H4 (cell line): ENCODE data around the gene TMEM39B. TPM values are rescaled to one million over a fixed set of nuclear protein-coding genes. Genes with fewer than 3 reads are reported as not detected.

Experiments
- total RNA-seq: library from RNA; depleted of rRNA; stranded (reverse); fragments of >200 nt; shearing (Covaris generic); gene quantifications from 2 replicates; pipeline ENCODE4 v1.2.3, GENCODE V29; 2014; rRNA removed

Gene TMEM39B
- total RNA-seq, 1 experiment from 2014 or later, result 10.2 TPM

Other genes starting within 250 kb of the TMEM39B start
- 303 and 310 TPM in 2 replicates for gene PTP4A2, start 134.6 kb upstream of the TMEM39B start, total RNA-seq
- gene KHDRBS1, start 59.1 kb upstream of the TMEM39B start, total RNA-seq, result 67.7 and 75.3 TPM in 2 replicates
- 33.8 and 33.9 TPM in 2 replicates for gene KPNA6, start 35.1 kb downstream of the TMEM39B start, total RNA-seq
- 47.5 and 50.4 TPM in 2 replicates for gene TXLNA, start 106.7 kb downstream of the TMEM39B start, total RNA-seq
- 25.1 and 36.3 TPM in 2 replicates for gene CCDC28B, start 127.7 kb downstream of the TMEM39B start, total RNA-seq
- 2.6 and 4.3 TPM in 2 replicates for gene IQCC, start 132.7 kb downstream of the TMEM39B start, total RNA-seq
- gene DCDC2B, start 136.2 kb downstream of the TMEM39B start, total RNA-seq, result not detected in 2 replicates
- 3.5 and 8.1 TPM in 2 replicates for gene TMEM234, start 149.4 kb downstream of the TMEM39B start, total RNA-seq
- gene EIF3I, start 149.5 kb downstream of the TMEM39B start, total RNA-seq, result 619 and 664 TPM in 2 replicates
- 0.56 TPM in 1 of 2 replicates, not detected in the other for gene FAM167B, start 174.3 kb downstream of the TMEM39B start, total RNA-seq
- not detected in 2 replicates for gene LCK, start 178.3 kb downstream of the TMEM39B start, total RNA-seq
- 115 and 126 TPM in 2 replicates for gene HDAC1, start 219.1 kb downstream of the TMEM39B start, total RNA-seq